Activated naive CD8-positive, alpha-beta T cell treated with anti-CD3 and anti-CD28 coated beads, Interleukin-2, amount 50 U/mL, for 24 hours (primary cell): ENCODE measurements around the gene PRSS2.
A peak's percentile ranks its signal among the peaks of the same experiment; 100 is the strongest.

ENCODE experiments used
- ATAC-seq: fragments of 150-1000 bp; cut with Tn5 transposase; one replicate; pipeline ENCODE4 v1.10.0; 2021
- DNase-seq: peaks from one replicate; pipeline ENCODE4 v3.0.0; 2021
- H3K27ac Mint-ChIP-seq: one replicate; pipeline ENCODE4 v1.8.0; 2021; ENCODE audit warnings: mild to moderate bottlenecking, mixed read lengths
- H3K27me3 Mint-ChIP-seq: one replicate; pipeline ENCODE4 v1.8.0; 2021; ENCODE audit warnings: mixed read lengths
- H3K36me3 Mint-ChIP-seq: one replicate; pipeline ENCODE4 v1.8.0; 2021; ENCODE audit warnings: low read depth, mixed read lengths
- H3K4me1 Mint-ChIP-seq: one replicate; pipeline ENCODE4 v1.8.0; 2021; ENCODE audit warnings: mixed read lengths
- H3K4me3 Mint-ChIP-seq: one replicate; pipeline ENCODE4 v1.8.0; 2021; ENCODE audit warnings: mild to moderate bottlenecking, moderate library complexity, mixed read lengths
- H3K9me3 Mint-ChIP-seq: one replicate; pipeline ENCODE4 v1.8.0; 2021; ENCODE audit warnings: mixed read lengths

PRSS2 gene

GRCh38 chr7:142808802-142809583, 38.2 kb downstream of the PRSS2 start:
- DNase-seq (peak; percentile 92), ATAC-seq (peak; percentile 69)
- no peaks in the 10 kb centered on the region for H3K9me3 Mint-ChIP-seq
- H3K4me1 Mint-ChIP-seq = peaks cover 98% of the 10 kb centered on the region
- H3K36me3 Mint-ChIP-seq = peaks cover 15% of the 10 kb centered on the region
- peak overlapping the region; percentile 98 for H3K27ac Mint-ChIP-seq
- peak overlapping the region; percentile 78 for H3K4me3 Mint-ChIP-seq
- H3K27me3 Mint-ChIP-seq = peaks cover 4% of the 10 kb centered on the region

- H3K9me3 Mint-ChIP-seq = no peaks in the 10 kb centered on the region
- H3K27ac Mint-ChIP-seq = peak overlapping the region; percentile 98
- H3K27me3 Mint-ChIP-seq = peaks cover 4% of the 10 kb centered on the region
- H3K36me3 Mint-ChIP-seq = peaks cover 9% of the 10 kb centered on the region
- peak overlapping the region; percentile 78 for H3K4me3 Mint-ChIP-seq
- peaks cover 95% of the 10 kb centered on the region for H3K4me1 Mint-ChIP-seq
- peak; percentile 1 for ATAC-seq
- DNase-seq = no peak
Measured at GRCh38 chr7:142809671-142810070, 38.9 kb downstream of the PRSS2 start.

DNA sequence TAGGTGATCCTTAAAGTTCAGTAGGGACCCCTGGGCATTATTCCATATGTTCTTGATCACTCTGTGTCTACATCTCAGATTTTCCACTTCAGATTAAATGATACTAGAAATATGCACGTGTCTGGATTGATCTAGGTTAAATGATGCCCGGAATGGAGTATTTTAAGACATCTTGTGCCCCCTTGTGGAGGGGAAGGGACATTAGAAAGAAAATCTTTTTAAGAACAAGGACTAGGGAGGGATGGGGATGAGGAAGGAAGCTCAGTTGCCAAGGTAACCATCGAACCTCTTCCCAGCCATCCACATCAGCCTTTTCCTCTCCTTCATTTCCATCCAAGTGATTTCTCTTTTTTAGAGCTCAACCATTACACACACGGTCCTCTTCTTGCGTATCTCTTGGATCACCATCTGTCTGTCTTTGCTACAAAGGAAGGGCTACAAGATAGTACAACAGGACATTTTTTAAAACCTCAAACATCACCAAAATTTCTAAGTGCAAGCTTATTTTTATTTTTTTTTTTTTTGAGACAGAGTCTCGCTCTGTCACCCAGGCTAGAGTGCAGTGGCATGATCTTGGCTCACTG, 40.5 kb downstream of the PRSS2 start:
- H3K4me3 Mint-ChIP-seq = peak overlapping the region; percentile 78
- peaks cover 79% of the 10 kb centered on the region for H3K4me1 Mint-ChIP-seq
- H3K36me3 Mint-ChIP-seq = peaks cover 2% of the 10 kb centered on the region
- peaks cover 4% of the 10 kb centered on the region for H3K27me3 Mint-ChIP-seq
- H3K9me3 Mint-ChIP-seq = no peaks in the 10 kb centered on the region
- peak overlapping the region; percentile 98 for H3K27ac Mint-ChIP-seq
- DNase-seq (no peak), ATAC-seq (no peak)

GRCh38 chr7:142812437-142813215, 41.9 kb downstream of the PRSS2 start:
- Mint-ChIP-seq H3K27me3 (peaks cover 4% of the 10 kb centered on the region), H3K27ac (peak overlapping the region; percentile 98), H3K4me3 (peak overlapping the region; percentile 32), H3K4me1 (peaks cover 67% of the 10 kb centered on the region), H3K9me3 (no peaks in the 10 kb centered on the region), H3K36me3 (peaks cover 2% of the 10 kb centered on the region)
- ATAC-seq (no peak), DNase-seq (no peak)

DNA sequence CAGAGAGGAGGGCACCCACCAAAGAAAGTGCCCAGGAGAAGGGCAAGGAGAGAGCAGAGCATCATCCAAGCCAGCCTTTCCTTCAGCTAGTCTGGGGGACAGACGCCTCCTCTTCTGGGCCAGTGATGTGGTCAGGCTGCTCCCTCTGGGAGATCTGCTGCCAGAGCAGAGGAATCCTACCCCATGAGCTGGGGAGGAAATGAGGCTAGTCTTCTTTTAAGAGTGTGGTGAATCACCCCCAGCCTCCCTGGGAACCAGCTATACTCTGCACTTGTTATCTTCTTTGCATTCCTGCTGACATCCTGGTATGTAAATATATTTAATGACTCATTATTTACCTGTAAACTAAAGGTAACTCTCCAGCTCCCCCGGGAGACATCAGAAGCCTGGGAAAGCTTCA, 42.5 kb downstream of the PRSS2 start:
- H3K4me1 Mint-ChIP-seq = peaks cover 62% of the 10 kb centered on the region
- DNase-seq = no peak
- no peaks in the 10 kb centered on the region for H3K9me3 Mint-ChIP-seq
- H3K27ac Mint-ChIP-seq = peak overlapping the region; percentile 98
- peak overlapping the region; percentile 32 for H3K4me3 Mint-ChIP-seq
- H3K36me3 Mint-ChIP-seq = peaks cover 2% of the 10 kb centered on the region
- peaks cover 4% of the 10 kb centered on the region for H3K27me3 Mint-ChIP-seq
- no peak for ATAC-seq

GRCh38 chr7:142813699-142814098, 42.9 kb downstream of the PRSS2 start:
- peak overlapping the region; percentile 36 for H3K27ac Mint-ChIP-seq
- ATAC-seq (no peak), DNase-seq (no peak)
- H3K9me3 Mint-ChIP-seq = no peaks in the 10 kb centered on the region
- H3K4me3 Mint-ChIP-seq = no peak overlapping the region
- peaks cover 2% of the 10 kb centered on the region for H3K36me3 Mint-ChIP-seq
- H3K27me3 Mint-ChIP-seq = peaks cover 4% of the 10 kb centered on the region
- peaks cover 57% of the 10 kb centered on the region for H3K4me1 Mint-ChIP-seq

GRCh38 chr7:142814451-142814850, 43.7 kb downstream of the PRSS2 start:
- H3K36me3 Mint-ChIP-seq = no peaks in the 10 kb centered on the region
- H3K27me3 Mint-ChIP-seq = no peaks in the 10 kb centered on the region
- H3K4me1 Mint-ChIP-seq = peaks cover 49% of the 10 kb centered on the region
- ATAC-seq (no peak), DNase-seq (no peak)
- H3K4me3 Mint-ChIP-seq = no peak overlapping the region
- H3K27ac Mint-ChIP-seq = no peak overlapping the region
- H3K9me3 Mint-ChIP-seq = no peaks in the 10 kb centered on the region

DNA sequence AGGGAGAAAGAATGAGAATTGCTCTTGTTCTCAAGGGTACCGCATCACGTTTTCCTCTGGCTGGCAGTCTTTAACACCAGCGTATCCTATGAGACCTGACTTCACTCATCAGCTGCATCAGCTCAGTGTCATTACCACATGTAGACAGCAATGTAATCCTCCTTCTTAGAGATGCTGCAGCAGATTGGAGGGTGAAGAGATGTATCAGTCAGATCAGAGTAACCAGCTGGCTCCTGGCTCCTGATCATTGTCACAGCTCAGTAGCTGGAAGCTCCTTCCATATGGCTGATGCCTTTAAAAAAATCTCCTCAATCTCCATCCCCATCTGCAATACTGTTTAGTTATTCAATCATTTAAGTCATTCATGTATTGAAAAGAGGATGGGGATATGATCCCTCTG, 44.4 kb downstream of the PRSS2 start:
- DNase-seq (no peak), ATAC-seq (no peak)
- Mint-ChIP-seq H3K9me3 (no peaks in the 10 kb centered on the region), H3K36me3 (no peaks in the 10 kb centered on the region), H3K27ac (no peak overlapping the region), H3K27me3 (no peaks in the 10 kb centered on the region), H3K4me1 (peaks cover 42% of the 10 kb centered on the region), H3K4me3 (no peak overlapping the region)

- H3K4me3 Mint-ChIP-seq = no peak overlapping the region
- H3K36me3 Mint-ChIP-seq = peaks cover 2% of the 10 kb centered on the region
- peaks cover 5% of the 10 kb centered on the region for H3K27me3 Mint-ChIP-seq
- no peak for ATAC-seq
- DNase-seq = no peak
- H3K27ac Mint-ChIP-seq = no peak overlapping the region
- H3K4me1 Mint-ChIP-seq = peaks cover 19% of the 10 kb centered on the region
- H3K9me3 Mint-ChIP-seq = peaks cover 10% of the 10 kb centered on the region
Measured at GRCh38 chr7:142817506-142817905, 46.7 kb downstream of the PRSS2 start.

- Mint-ChIP-seq H3K9me3 (peaks cover 10% of the 10 kb centered on the region), H3K4me3 (no peak overlapping the region), H3K27me3 (peaks cover 5% of the 10 kb centered on the region), H3K27ac (no peak overlapping the region), H3K36me3 (peaks cover 2% of the 10 kb centered on the region), H3K4me1 (peaks cover 2% of the 10 kb centered on the region)
- DNase-seq (no peak), ATAC-seq (no peak)
Measured at GRCh38 chr7:142819530-142819929, 48.8 kb downstream of the PRSS2 start.

GRCh38 chr7:142822714-142823113, 51.9 kb downstream of the PRSS2 start:
- Mint-ChIP-seq H3K36me3 (peaks cover 3% of the 10 kb centered on the region), H3K27ac (no peak overlapping the region), H3K9me3 (peaks cover 10% of the 10 kb centered on the region), H3K4me3 (no peak overlapping the region), H3K27me3 (peaks cover 5% of the 10 kb centered on the region), H3K4me1 (peaks cover under 1% of the 10 kb centered on the region)
- ATAC-seq = no peak
- DNase-seq = no peak
